GM19328 (cell line): ENCODE results near the gene EVX1.

ENCODE experiments used
- ATAC-seq: cut with Tn5 transposase; IDR thresholded peaks from one replicate; pipeline ENCODE4 v1.9.1; 2021; ENCODE audit warnings: mild to moderate bottlenecking, moderate library complexity; ENCODE audit not compliant: unreplicated experiment

EVX1 gene

DNA sequence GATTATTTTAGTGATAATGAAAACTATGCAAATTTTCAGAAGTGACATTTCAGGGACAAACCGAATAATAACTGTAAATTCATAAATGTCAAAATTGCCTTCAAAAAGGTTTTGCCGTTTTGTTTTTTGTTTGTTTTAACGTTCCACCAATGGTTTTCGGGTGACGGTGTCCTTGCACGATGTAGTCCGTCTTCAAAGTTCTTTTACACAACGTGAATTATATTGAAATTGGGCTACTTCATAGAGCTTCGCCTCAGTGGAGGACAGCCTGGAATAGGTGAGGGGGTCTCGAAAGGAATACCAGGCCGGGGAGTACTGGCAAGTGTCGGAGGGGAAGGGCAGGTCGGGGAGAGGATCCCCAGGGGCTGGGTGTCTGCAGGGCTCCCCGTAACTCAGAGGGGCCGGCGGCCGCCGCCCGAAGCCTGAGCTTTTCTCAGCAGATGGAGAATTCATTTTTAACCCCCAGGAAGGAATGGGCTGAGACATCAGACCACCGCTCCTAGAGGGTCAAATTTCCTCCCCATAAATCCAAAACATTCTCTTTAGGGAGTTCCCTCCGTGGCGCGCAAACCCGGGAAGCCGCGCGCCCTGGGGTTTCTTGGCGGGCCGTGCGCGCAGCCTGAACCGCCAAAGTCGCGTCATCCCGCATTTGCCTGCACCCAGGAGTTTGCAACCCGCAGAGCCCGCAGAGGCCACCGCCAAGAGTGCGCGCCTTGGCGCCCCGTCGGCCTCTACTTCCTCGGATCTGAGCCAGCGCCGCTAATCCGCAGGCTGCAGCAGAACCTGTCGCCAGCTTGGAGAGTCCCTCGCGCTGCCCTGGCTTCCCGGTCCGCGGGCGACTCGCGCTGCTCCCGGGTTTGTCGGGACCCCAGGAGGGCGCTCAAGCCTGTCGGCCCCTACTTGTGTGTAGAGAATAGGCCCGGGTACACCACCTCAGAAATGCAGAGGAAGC is 17.3 kb upstream of the EVX1 start:
- ATAC-seq: no peak

DNA sequence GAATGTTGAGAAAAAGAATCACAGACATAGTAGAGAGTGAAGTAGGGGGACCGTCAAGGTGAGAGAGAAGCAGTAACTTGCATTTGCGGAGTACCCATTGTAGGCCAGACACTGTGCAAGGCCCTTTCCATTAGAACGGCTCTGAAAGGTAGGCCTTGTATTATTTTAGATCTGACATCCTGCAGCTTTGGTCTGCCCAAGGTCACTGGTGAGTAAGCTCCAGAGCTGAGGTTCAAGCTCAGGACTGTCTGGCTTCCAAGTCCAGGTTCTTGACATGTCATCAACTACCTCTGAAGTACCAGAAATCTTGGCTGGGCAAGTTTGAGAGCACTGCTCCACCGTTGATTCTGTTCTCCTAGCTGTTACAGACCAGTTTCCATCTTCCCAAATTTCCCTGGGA is 13.2 kb upstream of the EVX1 start:
- ATAC-seq: no peak

DNA sequence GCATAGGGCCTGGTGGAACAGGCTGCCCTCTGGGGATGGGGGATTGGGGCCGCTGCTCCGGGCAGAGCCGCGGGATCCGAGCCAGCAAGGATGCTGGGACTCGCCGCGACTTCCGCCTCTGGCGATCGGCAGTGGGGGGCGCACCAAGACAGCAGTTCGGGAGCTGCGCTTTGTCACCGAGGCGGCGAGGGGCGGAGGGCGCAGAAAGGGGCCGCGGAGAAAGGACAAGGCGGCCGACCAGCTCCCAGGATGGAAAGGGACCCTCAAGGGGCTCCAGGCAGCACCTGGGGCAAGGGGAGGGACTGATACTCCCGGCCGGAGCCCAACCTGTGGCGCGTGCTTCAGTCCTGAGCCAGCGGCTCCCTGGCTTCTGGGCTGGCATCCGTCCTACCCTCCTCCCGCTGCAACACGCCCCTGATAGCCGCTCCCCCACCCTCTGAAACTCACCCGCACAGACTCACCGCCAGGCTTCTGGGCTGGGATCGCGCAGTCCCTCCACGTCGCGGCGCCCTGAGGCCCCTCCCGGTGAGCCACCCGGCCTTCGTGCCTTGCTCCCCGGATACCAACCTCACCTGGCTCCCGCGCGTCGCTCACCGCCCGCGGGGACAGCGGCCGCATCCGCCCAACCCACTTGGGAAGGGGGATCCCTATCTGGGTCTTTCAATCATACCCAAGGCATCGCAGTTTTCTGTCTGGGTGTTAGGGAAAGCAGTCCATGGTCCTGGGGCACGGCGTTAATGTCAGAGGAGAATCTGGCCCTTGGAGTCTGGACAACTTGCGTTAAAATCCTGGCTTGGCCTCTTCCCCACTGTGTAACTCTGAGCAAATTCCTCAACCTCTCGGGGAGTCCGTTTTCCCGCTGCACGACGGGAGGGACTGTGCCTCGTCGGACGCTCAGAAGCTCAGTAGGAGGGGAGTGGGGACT is 7.0 kb upstream of the EVX1 start:
- ATAC-seq: no peak

DNA sequence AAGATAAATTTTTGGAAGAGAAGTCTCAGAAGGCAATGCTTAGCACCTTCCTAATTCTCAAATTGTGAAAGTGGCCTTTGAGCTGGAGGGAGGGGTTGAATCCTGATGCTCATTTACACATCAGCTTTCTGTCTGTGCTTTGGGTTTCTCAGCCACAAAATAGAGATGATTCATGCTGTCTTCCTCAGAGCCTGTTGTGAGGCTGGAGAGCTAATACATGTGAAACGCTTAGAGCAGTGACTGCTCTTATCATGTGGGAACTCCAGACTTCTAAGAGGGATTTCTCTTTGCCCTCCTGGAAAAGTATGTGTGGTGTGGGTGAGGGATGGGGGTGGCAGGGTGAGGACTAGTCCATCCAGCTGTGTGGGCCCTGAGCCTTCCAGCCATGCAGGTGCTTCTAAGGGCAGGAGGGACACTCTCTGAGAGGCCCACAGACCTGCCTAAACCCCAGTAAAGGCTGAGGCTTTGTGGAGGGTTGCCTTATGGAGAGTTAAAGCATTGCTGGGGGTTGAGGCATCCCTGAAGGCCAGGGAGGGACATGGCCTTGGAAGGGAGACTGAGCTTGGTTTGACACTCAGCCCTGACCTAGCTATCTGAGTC is 4.8 kb upstream of the EVX1 start:
- no peak for ATAC-seq

DNA sequence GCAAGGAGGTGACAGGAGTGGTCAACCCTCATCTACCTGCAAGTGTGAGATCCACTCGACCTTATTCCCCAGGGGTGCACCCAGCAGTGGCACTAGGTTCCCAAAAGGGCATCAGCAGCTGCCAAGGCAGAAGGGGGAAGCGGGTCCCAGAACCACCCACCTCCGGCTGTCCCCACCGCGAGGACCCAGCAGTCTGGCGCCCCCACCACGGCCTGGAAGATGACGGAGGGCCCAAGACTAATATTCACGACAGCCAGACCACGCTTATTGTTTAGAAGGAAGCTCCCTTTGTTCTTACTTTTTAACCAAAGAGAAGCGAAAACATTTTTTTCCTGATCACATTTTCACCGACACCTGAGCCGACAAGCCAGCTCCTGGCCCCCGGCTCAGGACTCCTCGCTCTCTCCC is 3.6 kb upstream of the EVX1 start:
- no peak for ATAC-seq

DNA sequence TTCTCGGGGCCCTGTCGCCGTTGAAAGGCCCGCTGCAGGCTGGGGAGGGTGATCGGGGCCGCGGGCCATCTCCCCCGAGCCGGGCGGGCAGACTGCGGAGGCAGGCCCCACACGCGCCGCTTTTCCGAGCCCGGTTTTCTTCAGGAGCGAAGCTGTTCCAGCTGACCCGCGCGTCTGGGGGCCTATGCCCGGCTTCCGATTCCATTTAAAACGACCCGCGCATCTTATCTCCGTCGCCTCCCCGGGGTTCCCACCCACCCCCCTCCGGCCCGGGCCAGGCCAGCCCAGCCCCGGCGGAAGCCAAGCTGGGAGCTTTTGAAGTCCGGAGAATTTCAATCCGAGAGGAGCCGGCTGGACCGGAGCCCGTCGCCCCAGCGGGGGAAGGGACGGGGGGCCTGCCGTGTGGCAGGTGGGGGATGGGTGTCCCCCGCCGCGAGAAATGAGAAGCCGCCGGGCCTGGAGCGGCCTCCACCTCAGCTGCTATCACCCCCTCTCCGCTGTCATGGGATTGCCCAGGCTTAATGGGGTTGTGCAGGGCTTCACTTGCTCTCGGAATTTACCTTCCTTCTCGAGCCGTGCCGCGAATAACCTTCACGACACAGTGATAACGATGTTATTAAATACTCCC is 3.1 kb upstream of the EVX1 start:
- ATAC-seq: no peak

DNA sequence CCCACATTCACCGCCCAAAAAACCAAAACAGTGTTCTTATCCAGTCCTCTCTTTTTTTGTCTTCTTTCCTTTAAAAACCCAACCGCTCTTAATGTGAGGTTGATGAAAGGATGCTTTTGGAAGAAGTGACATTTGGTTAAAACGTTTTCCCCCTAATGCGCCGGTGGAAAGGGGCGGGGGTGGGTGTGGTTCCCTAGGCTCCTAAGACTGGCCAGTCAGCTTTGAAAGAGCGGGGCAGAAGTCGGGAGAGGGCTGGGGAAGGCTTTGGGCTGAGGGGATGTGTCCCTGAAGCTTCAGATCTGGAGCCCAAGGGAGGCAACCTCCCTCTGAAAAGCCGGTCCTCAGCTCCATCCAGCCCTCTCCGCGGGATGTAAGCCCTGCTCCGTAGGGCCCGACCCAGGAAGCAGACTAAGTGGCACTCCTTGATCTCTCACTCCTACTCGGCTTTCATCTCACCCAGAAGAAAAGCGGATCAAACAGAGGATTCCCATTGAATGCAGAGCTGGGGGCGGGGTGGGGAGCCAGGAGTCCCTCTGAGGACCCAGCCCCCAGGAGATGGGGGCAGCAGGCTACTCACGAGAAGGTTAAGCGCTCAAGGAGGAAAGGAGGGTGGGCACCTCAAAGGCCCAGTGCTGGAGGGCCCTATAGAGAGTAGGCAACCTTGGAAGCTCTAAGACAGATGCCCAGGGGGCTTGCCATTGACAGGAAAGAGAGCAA is 2.4 kb upstream of the EVX1 start:
- ATAC-seq: no peak

DNA sequence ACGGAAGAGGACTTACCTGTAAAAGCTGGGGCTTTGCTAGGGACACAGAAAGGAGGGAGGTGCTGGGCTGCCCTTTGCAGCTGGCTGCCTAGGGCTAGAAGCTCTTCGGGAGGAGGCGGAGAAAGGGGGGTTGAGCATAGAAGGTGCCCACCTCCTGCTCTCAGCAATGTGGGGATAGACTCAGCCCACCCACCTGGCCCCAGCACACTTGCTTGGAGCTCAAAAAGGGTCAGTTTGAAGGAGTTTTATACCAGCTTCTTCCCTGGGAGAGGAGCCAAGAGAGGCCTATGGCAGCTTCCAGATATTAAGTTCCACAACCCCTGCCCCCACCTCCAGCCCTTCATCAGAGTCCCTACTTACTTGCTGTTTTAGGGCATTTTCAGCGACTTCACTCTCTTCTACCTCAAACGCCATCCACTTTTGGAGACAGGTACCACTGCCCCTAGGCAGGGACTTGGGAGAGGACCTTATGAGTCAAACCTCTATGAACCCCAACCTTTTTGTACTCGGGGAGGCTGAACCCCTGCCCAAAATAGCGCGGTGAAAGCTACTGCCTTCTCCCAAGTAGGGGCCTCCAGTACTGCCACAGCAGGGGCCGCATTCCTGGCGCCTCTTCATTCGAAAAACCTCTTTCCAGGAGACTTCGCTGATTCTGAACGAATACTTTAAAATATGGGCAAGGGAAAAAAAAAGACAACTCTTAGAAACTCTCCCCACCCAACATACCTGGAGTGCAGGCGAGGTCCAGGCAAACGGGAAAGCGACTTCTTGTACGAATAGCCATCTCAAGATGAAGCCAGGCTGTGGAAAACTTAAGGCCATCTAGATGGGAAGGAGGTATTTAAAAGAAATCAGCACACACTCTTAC is 1.2 kb upstream of the EVX1 start:
- ATAC-seq: no peak

DNA sequence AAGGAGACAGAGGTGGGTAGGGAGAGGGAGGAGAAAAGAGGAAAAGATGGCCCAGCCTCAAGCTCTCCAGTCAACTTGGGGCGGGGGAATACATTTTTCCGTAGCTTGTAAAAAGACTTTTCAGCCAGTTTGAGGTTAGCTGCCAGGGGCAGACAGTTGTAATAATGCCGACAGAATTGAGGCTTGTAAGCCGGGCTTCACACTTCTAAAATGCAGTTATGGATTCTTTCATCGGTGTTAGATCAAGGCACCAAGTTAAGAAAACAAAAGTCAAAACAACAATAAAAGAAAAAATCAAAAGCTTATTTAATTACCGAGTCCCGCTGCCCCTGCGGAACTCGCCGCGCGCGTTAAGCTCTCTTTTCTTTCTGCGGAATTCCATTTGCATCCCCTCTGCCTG is 448 bp upstream of the EVX1 start:
- no peak for ATAC-seq

DNA sequence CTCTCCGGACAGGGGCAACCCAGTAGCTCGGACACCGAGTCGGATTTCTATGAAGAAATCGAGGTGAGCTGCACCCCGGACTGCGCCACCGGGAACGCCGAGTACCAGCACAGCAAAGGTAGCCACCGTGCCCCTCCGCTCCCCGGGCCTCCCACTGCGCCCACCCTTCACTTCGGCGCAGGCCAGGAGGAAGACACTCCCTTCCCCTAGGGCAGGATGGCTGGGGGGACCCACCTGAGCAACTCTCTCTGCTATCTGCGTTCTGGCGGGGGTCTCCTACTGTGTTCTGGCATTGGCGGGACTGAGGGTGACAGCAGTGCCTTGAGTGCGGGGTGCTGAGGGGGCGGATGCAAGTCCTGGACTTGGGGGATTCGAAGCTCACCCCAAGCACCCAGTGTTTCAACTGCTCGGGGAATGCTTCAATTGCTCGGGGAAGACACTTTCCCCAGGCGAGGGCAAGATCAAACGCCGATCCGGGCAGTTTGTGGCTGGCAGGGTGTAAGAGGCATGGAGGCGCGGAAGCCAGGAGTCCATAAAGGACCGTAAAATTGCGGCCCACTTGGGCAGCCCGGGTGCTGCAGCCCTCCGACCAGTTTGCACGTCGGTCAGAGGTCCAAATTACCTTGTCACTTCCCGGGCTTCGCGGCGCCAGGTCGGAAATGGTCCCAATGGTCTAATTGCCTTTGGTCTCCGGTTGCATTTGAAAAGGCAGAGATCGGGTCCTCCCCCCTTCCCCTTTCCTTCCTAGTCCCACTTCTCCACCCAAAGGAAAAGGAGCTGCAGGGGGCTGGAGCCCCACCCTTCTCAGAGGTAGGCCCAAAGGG is 950 bp downstream of the EVX1 start:
- ATAC-seq: no peak

DNA sequence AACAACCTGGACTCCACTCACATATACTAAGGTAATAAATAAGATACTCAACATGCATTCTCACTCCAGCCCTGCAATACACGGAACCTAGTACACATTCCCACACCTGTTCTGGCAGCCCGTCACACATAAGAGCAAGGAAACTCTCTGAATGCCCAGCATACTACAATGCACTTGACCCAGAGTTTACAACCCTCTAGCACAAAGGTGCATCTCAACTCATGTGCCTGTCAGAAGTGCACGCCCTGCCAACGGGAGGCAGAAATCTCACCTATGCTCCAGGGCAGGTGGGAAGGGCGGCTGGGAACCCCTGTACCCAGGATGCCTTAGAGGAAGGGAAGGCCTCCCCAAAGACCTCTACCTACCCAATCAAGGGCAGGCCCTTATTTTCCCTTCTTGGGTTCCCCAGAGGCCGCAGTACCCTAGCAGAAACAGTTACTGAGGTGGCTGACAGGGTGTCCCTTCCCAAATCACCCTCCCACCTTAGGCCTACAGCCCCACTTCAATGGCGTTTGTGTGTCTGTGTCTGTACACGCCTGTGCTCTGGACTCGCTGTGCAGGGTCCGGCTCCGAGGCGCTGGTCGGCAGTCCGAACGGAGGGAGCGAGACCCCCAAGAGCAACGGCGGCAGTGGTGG is 2.0 kb downstream of the EVX1 start:
- ATAC-seq: no peak

DNA sequence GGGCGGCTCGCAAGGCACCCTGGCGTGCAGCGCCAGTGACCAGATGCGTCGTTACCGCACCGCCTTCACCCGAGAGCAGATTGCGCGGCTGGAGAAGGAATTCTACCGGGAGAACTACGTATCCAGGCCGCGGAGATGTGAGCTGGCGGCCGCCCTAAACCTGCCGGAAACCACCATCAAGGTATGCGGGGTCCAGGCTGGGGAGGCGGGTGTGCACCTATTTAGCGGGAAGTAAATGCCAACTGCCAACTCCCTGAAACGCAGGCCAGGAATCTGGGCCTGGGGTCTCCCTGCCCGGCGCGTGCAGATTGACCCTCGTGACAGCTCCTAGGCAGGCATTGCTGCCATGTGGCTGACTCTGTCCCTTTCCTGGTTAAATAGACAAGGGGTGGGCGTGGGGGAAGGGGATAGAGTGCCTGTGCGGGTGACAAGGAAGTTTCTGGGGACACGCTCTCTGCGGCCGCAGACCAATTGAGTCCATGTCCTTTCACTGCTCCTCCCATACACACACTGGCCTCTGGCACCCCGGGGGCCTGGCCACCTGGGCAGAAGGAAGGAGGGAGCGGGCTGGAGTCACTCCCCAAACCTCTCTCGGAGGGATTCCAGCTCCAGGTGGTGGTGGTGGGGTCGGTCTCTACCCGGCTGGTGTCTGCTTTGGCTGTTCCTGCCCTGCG is 2.7 kb downstream of the EVX1 start:
- no peak for ATAC-seq

DNA sequence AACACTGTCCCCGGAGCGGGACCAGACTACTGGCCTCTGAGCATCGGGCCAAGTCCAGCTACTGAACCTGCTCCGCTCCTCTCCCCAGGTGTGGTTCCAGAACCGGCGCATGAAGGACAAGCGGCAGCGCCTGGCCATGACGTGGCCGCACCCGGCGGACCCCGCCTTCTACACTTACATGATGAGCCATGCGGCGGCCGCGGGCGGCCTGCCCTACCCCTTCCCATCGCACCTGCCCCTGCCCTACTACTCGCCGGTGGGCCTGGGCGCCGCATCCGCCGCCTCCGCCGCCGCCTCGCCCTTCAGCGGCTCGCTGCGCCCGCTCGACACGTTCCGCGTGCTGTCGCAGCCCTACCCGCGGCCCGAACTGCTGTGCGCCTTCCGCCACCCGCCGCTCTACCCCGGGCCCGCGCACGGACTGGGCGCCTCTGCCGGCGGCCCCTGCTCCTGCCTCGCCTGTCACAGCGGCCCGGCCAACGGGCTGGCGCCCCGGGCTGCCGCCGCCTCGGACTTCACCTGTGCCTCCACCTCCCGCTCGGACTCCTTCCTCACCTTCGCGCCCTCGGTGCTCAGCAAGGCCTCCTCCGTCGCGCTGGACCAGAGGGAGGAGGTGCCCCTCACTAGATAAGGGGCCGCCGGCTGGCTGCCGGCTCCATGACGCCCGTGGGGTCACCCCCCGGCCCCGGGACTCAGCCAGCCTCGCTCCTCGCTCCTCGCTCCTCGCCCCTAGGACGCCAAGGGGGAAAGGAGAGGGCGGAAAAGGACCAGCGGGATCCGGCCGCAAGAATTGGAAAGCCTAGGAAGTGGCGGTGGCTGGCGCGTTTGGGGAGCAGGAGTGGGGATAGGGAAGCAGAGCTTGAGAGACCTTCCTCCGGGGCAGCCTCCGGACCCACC is 3.4 kb downstream of the EVX1 start:
- no peak for ATAC-seq

DNA sequence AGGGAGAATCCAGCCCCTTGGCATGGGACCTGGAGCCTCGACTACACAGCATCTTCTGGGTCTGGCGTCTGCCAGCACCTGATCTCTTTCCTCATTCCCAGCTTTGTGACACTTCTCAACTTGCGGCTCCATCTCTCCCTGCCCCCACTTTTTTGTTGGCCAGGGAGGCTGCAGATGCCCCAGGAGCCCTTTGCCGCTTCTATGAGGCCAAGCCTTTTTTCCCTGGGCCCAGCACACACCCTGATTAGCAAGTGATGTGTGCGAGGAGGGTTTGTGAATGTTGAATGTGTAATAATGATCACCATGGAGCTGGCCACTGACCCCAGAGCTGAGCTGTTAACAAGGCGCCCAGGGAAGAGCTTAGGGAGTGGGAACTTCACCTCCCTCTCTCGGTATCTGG is 4.4 kb downstream of the EVX1 start:
- ATAC-seq: no peak

DNA sequence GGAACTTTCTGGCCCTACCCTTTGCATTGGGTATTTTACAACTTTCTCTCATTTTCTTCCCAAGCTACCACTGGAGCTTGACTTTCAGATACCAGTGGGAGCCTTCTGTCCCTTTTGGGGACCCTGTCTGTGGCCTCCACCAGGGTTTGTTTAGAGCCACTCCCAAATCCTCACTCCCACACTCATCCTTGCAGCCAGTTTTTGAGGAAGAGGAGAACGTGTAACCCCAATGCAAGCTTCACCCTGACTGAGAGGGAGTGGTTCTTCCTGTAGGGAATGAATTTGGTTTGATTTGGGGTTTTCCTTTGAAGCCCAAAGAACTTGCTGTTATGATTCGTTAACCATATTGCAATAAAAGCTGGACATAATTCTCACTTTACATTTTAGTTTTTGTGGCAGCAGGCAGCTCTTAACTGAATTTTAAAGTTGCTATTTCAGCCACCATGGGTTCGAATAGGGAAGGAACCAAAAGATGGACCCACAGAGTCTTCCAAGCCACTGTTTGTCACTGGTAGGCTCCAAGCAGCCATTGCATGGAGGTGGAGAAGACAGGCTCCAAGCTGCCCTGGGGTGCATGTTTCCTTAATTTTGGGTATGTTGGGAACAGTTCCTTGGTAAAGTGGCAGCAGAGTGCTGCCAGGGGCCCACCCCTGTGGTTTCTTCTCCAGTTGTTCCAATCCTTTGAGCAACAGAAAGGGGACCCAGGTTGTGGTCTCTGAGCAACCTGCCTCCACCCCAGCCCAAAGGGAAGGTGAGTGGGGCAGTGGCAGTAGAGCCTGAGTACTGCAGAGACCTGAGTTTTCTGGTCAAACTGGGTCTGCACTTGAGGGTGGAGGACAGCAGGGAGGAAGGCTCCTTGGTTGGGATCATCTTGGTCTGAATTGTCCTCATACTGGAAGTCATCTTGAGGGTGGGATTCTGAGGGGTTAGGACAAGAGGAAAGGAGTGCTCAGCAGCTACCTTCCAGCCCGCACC is 5.1 kb downstream of the EVX1 start:
- ATAC-seq: no peak
